Neural progenitor cell (in vitro differentiated cells): ENCODE results near the gene FMNL2. TPM values are rescaled to one million over a fixed set of nuclear protein-coding genes. Genes with fewer than 3 reads are reported as not detected.

ENCODE experiments used
- DNase-seq: peaks from one replicate; pipeline ENCODE4 v3.0.0-alpha.2; 2016; ENCODE audit warnings: low spot score
- H2AFZ ChIP-seq: fragments of 200-600 bp; sonication (generic); replicated peaks from 2 replicates; pipeline ENCODE4 v1.6.1; 2016; ENCODE audit warnings: antibody characterized with exemption
- H3F3A ChIP-seq: fragments of 200-600 bp; sonication (generic); 2 replicates; pipeline ENCODE4 v1.6.1; 2016; ENCODE audit warnings: antibody characterized with exemption, low read depth
- H3K27ac ChIP-seq: fragments of 200-600 bp; sonication (generic); 2 replicates; pipeline ENCODE4 v1.5.1; 2016; ENCODE audit warnings: mild to moderate bottlenecking
- H3K27me3 ChIP-seq: fragments of 200-600 bp; sonication (generic); 2 replicates; pipeline ENCODE4 v1.6.1; 2016; ENCODE audit warnings: mild to moderate bottlenecking, moderate library complexity
- H3K36me3 ChIP-seq: fragments of 200-600 bp; sonication (generic); 2 replicates; pipeline ENCODE4 v1.5.1; 2016
- H3K4me1 ChIP-seq: fragments of 200-600 bp; sonication (generic); 2 replicates; pipeline ENCODE4 v1.6.1; 2016; ENCODE audit warnings: mixed run types
- H3K4me2 ChIP-seq: fragments of 200-600 bp; sonication (generic); 2 replicates; pipeline ENCODE4 v1.6.1; 2016
- H3K4me3 ChIP-seq: fragments of 200-600 bp; sonication (generic); 2 replicates; pipeline ENCODE4 v1.5.1; 2016
- H3K79me2 ChIP-seq: fragments of 200-600 bp; sonication (generic); 2 replicates; pipeline ENCODE4 v1.6.1; 2016; ENCODE audit warnings: low read depth
- H3K9ac ChIP-seq: fragments of 200-600 bp; sonication (generic); 2 replicates; pipeline ENCODE4 v1.6.1; 2016
- H3K9me3 ChIP-seq: fragments of 200-600 bp; sonication (generic); 2 replicates; pipeline ENCODE4 v1.5.1; 2016; ENCODE audit warnings: low read depth
- H4K20me1 ChIP-seq: fragments of 200-600 bp; sonication (generic); 2 replicates; pipeline ENCODE4 v1.6.1; 2016; ENCODE audit warnings: low read depth
- H3K27ac Mint-ChIP-seq: 3 replicates; pipeline ENCODE4 v1.8.0; 2021; ENCODE audit warnings: mixed read lengths
- H3K27me3 Mint-ChIP-seq: 2 replicates; pipeline ENCODE4 v1.8.0; 2022; ENCODE audit warnings: low read depth, mild to moderate bottlenecking, inconsistent platforms, moderate library complexity, mixed read lengths; ENCODE audit not compliant: insufficient read depth
- H3K36me3 Mint-ChIP-seq: 3 replicates; pipeline ENCODE4 v1.8.0; 2021; ENCODE audit warnings: mixed read lengths
- H3K4me1 Mint-ChIP-seq: 3 replicates; pipeline ENCODE4 v1.8.0; 2021; ENCODE audit warnings: mixed read lengths
- H3K4me3 Mint-ChIP-seq: 3 replicates; pipeline ENCODE4 v1.8.0; 2021; ENCODE audit warnings: mild to moderate bottlenecking, moderate library complexity, mixed read lengths
- H3K9me3 Mint-ChIP-seq: 3 replicates; pipeline ENCODE4 v1.8.0; 2020; ENCODE audit warnings: mixed read lengths
- CTCF ChIP-seq: fragments of 200-600 bp; sonication (generic); IDR thresholded peaks from 2 replicates; pipeline ENCODE4 v1.5.1; 2017; ENCODE audit warnings: antibody characterized with exemption, mild to moderate bottlenecking
- EZH2 ChIP-seq: fragments of 200-600 bp; sonication (generic); IDR thresholded peaks from 2 replicates; pipeline ENCODE4 v1.6.1; 2017; ENCODE audit warnings: antibody characterized with exemption, mild to moderate bottlenecking, moderate library complexity
- EZH2phosphoT487 ChIP-seq: fragments of 200-600 bp; sonication (generic); IDR thresholded peaks from 2 replicates; pipeline ENCODE4 v1.6.1; 2017; ENCODE audit warnings: antibody characterized with exemption
- total RNA-seq: library from RNA; depleted of rRNA; stranded (reverse); fragments of >200 nt; gene quantifications from 2 replicates; pipeline ENCODE4 v1.2.3, GENCODE V29; 2015; ENCODE audit warnings: low replicate concordance

Gene FMNL2
- total RNA-seq, 1 donor from 2014 or later = 99.7 TPM

GRCh38 chr2:152452256-152452973 lies 117.4 kb downstream of the FMNL2 start:
- no peak for TF ChIP-seq EZH2phosphoT487
- TF ChIP-seq CTCF = no peak
- TF ChIP-seq EZH2 = no peak
- Histone ChIP-seq H2AFZ (no peak overlapping the region), H3K4me1 (peaks cover 66% of the 10 kb centered on the region), H3K36me3 (no peaks in the 10 kb centered on the region), H3F3A (peaks cover 31% of the 10 kb centered on the region), H4K20me1 (peaks cover 92% of the 10 kb centered on the region), H3K27me3 (no peaks in the 10 kb centered on the region), H3K27ac (no peak overlapping the region), H3K9me3 (no peaks in the 10 kb centered on the region), H3K4me2 (peak overlapping the region; percentile 76), H3K4me3 (peak overlapping the region; percentile 20), H3K79me2 (peaks cover 94% of the 10 kb centered on the region), H3K9ac (no peak overlapping the region)
- H3K36me3 Mint-ChIP-seq = peaks cover 18% of the 10 kb centered on the region
- peak overlapping the region; percentile 96 for H3K27ac Mint-ChIP-seq
- peaks cover 71% of the 10 kb centered on the region for H3K4me1 Mint-ChIP-seq
- no peaks in the 10 kb centered on the region for H3K27me3 Mint-ChIP-seq
- peaks cover 8% of the 10 kb centered on the region for H3K9me3 Mint-ChIP-seq
- no peak for DNase-seq
- H3K4me3 Mint-ChIP-seq = peak overlapping the region; percentile 74

GRCh38 chr2:152453129-152453911 lies 118.3 kb downstream of the FMNL2 start:
- H3K9me3 Mint-ChIP-seq = peaks cover 11% of the 10 kb centered on the region

GRCh38 chr2:152454371-152454770 lies 119.4 kb downstream of the FMNL2 start:
- Mint-ChIP-seq H3K27me3 (no peaks in the 10 kb centered on the region), H3K4me3 (peak overlapping the region; percentile 8), H3K36me3 (peaks cover 23% of the 10 kb centered on the region), H3K4me1 (peaks cover 55% of the 10 kb centered on the region), H3K27ac (peak overlapping the region; percentile 94), H3K9me3 (peaks cover 12% of the 10 kb centered on the region)
- DNase-seq = no peak
- H3F3A ChIP-seq = peaks cover 31% of the 10 kb centered on the region
- H3K4me1 ChIP-seq = peaks cover 47% of the 10 kb centered on the region
- TF ChIP-seq EZH2phosphoT487 (no peak), CTCF (no peak), EZH2 (no peak)
- H3K9me3 ChIP-seq = no peaks in the 10 kb centered on the region
- no peaks in the 10 kb centered on the region for H3K27me3 ChIP-seq
- no peaks in the 10 kb centered on the region for H3K36me3 ChIP-seq
- H3K4me2 ChIP-seq = peak overlapping the region; percentile 76
- no peak overlapping the region for H3K27ac ChIP-seq
- H3K9ac ChIP-seq = no peak overlapping the region
- peaks cover 94% of the 10 kb centered on the region for H3K79me2 ChIP-seq
- no peak overlapping the region for H2AFZ ChIP-seq
- no peak overlapping the region for H3K4me3 ChIP-seq
- peaks cover 88% of the 10 kb centered on the region for H4K20me1 ChIP-seq

More at GRCh38 chr2:152453129-152453911, 118.3 kb downstream of the FMNL2 start:
- H3K4me1 Mint-ChIP-seq = peaks cover 65% of the 10 kb centered on the region
- Histone ChIP-seq H3K27me3 (no peaks in the 10 kb centered on the region), H3K9ac (no peak overlapping the region), H3K4me1 (peaks cover 57% of the 10 kb centered on the region), H3F3A (peaks cover 31% of the 10 kb centered on the region), H3K79me2 (peaks cover 94% of the 10 kb centered on the region), H2AFZ (no peak overlapping the region), H4K20me1 (peaks cover 92% of the 10 kb centered on the region), H3K27ac (no peak overlapping the region), H3K4me3 (peak overlapping the region; percentile 20), H3K36me3 (no peaks in the 10 kb centered on the region), H3K9me3 (no peaks in the 10 kb centered on the region), H3K4me2 (peak overlapping the region; percentile 76)
- peak overlapping the region; percentile 96 for H3K27ac Mint-ChIP-seq
- DNase-seq = peak; percentile 72
- H3K36me3 Mint-ChIP-seq = peaks cover 19% of the 10 kb centered on the region
- TF ChIP-seq EZH2phosphoT487 (no peak), EZH2 (no peak), CTCF (no peak)
- no peaks in the 10 kb centered on the region for H3K27me3 Mint-ChIP-seq
- peak overlapping the region; percentile 74 for H3K4me3 Mint-ChIP-seq
